Neural cell (in vitro differentiated cells): ENCODE results near the gene STX18. TPM values are rescaled to one million over a fixed set of nuclear protein-coding genes. Genes with fewer than 3 reads are reported as not detected.

Experiments
- H2AFZ ChIP-seq: fragments of 200-600, 300-800 bp; sonication (generic), shearing (Covaris generic); 2 replicates; pipeline ENCODE4 v1.6.0; 2014; ENCODE audit warnings: low read depth, mild to moderate bottlenecking, antibody characterized with exemption, low read length, moderate library complexity
- H3F3A ChIP-seq: fragments of 200-600 bp; shearing (Covaris generic); 2 replicates; pipeline ENCODE4 v1.6.1; 2016; ENCODE audit warnings: mild to moderate bottlenecking, moderate library complexity, mixed read lengths, antibody characterized with exemption, low read length; ENCODE audit not compliant: insufficient read depth, poor library complexity, severe bottlenecking
- H3K27ac ChIP-seq: fragments of 200-600, 300-800 bp; sonication (generic), shearing (Covaris generic); 2 replicates; pipeline ENCODE4 v1.5.1; 2014; ENCODE audit warnings: mild to moderate bottlenecking, low read length, moderate library complexity
- H3K27me3 ChIP-seq: fragments of 300-800, 200-600 bp; sonication (generic), shearing (Covaris generic); 2 replicates; pipeline ENCODE4 v1.6.0; 2014; ENCODE audit warnings: mild to moderate bottlenecking, low read depth, low read length, moderate library complexity; ENCODE audit not compliant: insufficient read depth
- H3K36me3 ChIP-seq: fragments of 300-800, 200-600 bp; sonication (generic), shearing (Covaris generic); 2 replicates; pipeline ENCODE4 v1.5.1; 2014; ENCODE audit warnings: mild to moderate bottlenecking, antibody characterized with exemption, low read length, moderate library complexity; ENCODE audit not compliant: insufficient read depth
- H3K4me2 ChIP-seq: fragments of 300-800, 200-600 bp; sonication (generic), shearing (Covaris generic); 2 replicates; pipeline ENCODE4 v1.6.0; 2014; ENCODE audit warnings: mild to moderate bottlenecking, low read length
- H3K4me3 ChIP-seq: fragments of 300-800, 200-600 bp; sonication (generic), shearing (Covaris generic); 2 replicates; pipeline ENCODE4 v1.5.1; 2014; ENCODE audit warnings: mild to moderate bottlenecking, low read length, moderate library complexity
- H3K79me2 ChIP-seq: fragments of 200-600 bp; shearing (Covaris generic); replicated peaks from 2 replicates; pipeline ENCODE4 v1.6.0; 2014; ENCODE audit warnings: mild to moderate bottlenecking, low read length, moderate library complexity; ENCODE audit not compliant: insufficient read depth
- H3K9ac ChIP-seq: fragments of 300-800, 200-600 bp; sonication (generic), shearing (Covaris generic); 2 replicates; pipeline ENCODE4 v1.6.1; 2016; ENCODE audit warnings: mild to moderate bottlenecking, low read length, mixed read lengths
- H3K9me2 ChIP-seq: fragments of 200-600 bp; shearing (Covaris generic); 2 replicates; pipeline ENCODE4 v1.6.1; 2016; ENCODE audit warnings: mild to moderate bottlenecking, low read length, mixed read lengths; ENCODE audit not compliant: insufficient read depth
- H3K9me3 ChIP-seq: fragments of 200-600, 300-800 bp; sonication (generic), shearing (Covaris generic); 2 replicates; pipeline ENCODE4 v1.6.1; 2016; ENCODE audit warnings: mild to moderate bottlenecking, mixed run types, low read length, moderate library complexity, mixed read lengths
- H4K20me1 ChIP-seq: fragments of 200-600 bp; shearing (Covaris generic); 2 replicates; pipeline ENCODE4 v1.6.1; 2016; ENCODE audit warnings: mild to moderate bottlenecking, mixed run types; ENCODE audit not compliant: insufficient read depth
- EP300 ChIP-seq: fragments of 450-650 bp; conservative IDR thresholded peaks from 2 replicates; pipeline ENCODE4 v1.6.1; 2014; ENCODE audit warnings: antibody characterized with exemption, mild to moderate bottlenecking, moderate library complexity; ENCODE audit not compliant: poor library complexity, severe bottlenecking
- EZH2 ChIP-seq: fragments of 200-600, 300-800 bp; shearing (Covaris generic), sonication (generic); IDR thresholded peaks from 2 replicates; pipeline ENCODE4 v1.6.1; 2014; ENCODE audit warnings: antibody characterized with exemption, low read length, borderline replicate concordance, mild to moderate bottlenecking; ENCODE audit not compliant: insufficient read depth, poor library complexity, severe bottlenecking
- MXI1 ChIP-seq: fragments of 450-650 bp; conservative IDR thresholded peaks from 2 replicates; pipeline ENCODE4 v1.6.1; 2014; ENCODE audit warnings: antibody characterized with exemption, mild to moderate bottlenecking; ENCODE audit not compliant: poor library complexity, severe bottlenecking
- POLR2AphosphoS5 ChIP-seq: IDR thresholded peaks from 2 replicates; pipeline ENCODE4 v1.6.1; 2012
- RAD21 ChIP-seq: fragments of 450-650 bp; conservative IDR thresholded peaks from 2 replicates; pipeline ENCODE4 v1.6.1; 2014; ENCODE audit warnings: antibody characterized with exemption, mild to moderate bottlenecking, moderate library complexity
- SMC3 ChIP-seq: fragments of 450-650 bp; conservative IDR thresholded peaks from 2 replicates; pipeline ENCODE4 v1.6.1; 2014; ENCODE audit warnings: antibody characterized with exemption, mild to moderate bottlenecking, moderate library complexity; ENCODE audit not compliant: poor library complexity
- TAF1 ChIP-seq: IDR thresholded peaks from 2 replicates; pipeline ENCODE4 v1.6.1; 2012; ENCODE audit warnings: low read depth
- polyA plus RNA-seq: library from polyadenylated mRNA; depleted of rRNA; stranded (reverse); fragments of >200 nt; gene quantifications from 2 replicates; pipeline ENCODE4 v1.2.3, GENCODE V29; 2014
- TF ChIP-seq, protein P1 (sequence below): IDR thresholded peaks from 2 replicates; pipeline ENCODE4 v1.6.1; 2012; ENCODE audit warnings: borderline replicate concordance
- TF ChIP-seq, protein P2 (sequence below): fragments of 450-650 bp; IDR thresholded peaks from 2 replicates; pipeline ENCODE4 v1.5.1; 2014; ENCODE audit warnings: antibody characterized with exemption, mild to moderate bottlenecking, moderate library complexity; ENCODE audit not compliant: poor library complexity, severe bottlenecking

Gene STX18
- polyA plus RNA-seq, 1 donor from 2014 or later, result 64.5 TPM

DNA sequence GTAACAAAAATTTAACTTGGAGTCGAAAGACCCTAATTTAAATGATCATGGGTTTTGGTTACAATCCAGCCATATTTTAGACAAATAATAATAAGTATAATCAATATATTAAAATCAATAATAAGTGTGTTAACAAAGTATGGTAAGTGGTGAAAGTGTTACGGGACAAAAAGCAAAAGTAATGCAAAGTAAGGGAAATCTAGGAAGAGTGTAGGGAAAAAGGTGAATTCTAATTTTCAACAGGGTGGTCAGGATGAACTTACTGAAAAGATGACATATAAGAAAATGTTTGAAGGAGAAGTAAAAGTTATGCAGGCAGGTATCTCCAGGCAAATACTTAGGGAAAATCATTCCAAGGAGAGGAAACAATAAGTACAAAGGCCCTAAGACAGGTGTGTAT is 32.3 kb downstream of the STX18 start:
- H3K4me2 ChIP-seq, result no peak overlapping the region
- no peaks in the 10 kb centered on the region for H3K36me3 ChIP-seq
- H3K27ac ChIP-seq, result no peak overlapping the region
- H3F3A ChIP-seq, result no peaks in the 10 kb centered on the region
- TF ChIP-seq, protein P1, sequence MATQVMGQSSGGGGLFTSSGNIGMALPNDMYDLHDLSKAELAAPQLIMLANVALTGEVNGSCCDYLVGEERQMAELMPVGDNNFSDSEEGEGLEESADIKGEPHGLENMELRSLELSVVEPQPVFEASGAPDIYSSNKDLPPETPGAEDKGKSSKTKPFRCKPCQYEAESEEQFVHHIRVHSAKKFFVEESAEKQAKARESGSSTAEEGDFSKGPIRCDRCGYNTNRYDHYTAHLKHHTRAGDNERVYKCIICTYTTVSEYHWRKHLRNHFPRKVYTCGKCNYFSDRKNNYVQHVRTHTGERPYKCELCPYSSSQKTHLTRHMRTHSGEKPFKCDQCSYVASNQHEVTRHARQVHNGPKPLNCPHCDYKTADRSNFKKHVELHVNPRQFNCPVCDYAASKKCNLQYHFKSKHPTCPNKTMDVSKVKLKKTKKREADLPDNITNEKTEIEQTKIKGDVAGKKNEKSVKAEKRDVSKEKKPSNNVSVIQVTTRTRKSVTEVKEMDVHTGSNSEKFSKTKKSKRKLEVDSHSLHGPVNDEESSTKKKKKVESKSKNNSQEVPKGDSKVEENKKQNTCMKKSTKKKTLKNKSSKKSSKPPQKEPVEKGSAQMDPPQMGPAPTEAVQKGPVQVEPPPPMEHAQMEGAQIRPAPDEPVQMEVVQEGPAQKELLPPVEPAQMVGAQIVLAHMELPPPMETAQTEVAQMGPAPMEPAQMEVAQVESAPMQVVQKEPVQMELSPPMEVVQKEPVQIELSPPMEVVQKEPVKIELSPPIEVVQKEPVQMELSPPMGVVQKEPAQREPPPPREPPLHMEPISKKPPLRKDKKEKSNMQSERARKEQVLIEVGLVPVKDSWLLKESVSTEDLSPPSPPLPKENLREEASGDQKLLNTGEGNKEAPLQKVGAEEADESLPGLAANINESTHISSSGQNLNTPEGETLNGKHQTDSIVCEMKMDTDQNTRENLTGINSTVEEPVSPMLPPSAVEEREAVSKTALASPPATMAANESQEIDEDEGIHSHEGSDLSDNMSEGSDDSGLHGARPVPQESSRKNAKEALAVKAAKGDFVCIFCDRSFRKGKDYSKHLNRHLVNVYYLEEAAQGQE, result no peak
- TF ChIP-seq EP300 (no peak), MXI1 (no peak), RAD21 (no peak), EZH2 (no peak), TAF1 (no peak), SMC3 (no peak), POLR2AphosphoS5 (no peak)
- TF ChIP-seq, protein P2, sequence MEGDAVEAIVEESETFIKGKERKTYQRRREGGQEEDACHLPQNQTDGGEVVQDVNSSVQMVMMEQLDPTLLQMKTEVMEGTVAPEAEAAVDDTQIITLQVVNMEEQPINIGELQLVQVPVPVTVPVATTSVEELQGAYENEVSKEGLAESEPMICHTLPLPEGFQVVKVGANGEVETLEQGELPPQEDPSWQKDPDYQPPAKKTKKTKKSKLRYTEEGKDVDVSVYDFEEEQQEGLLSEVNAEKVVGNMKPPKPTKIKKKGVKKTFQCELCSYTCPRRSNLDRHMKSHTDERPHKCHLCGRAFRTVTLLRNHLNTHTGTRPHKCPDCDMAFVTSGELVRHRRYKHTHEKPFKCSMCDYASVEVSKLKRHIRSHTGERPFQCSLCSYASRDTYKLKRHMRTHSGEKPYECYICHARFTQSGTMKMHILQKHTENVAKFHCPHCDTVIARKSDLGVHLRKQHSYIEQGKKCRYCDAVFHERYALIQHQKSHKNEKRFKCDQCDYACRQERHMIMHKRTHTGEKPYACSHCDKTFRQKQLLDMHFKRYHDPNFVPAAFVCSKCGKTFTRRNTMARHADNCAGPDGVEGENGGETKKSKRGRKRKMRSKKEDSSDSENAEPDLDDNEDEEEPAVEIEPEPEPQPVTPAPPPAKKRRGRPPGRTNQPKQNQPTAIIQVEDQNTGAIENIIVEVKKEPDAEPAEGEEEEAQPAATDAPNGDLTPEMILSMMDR, result no peak
- H3K79me2 ChIP-seq, result peaks cover 7% of the 10 kb centered on the region
- no peak overlapping the region for H3K4me3 ChIP-seq
- no peaks in the 10 kb centered on the region for H4K20me1 ChIP-seq
- no peaks in the 10 kb centered on the region for H3K9me3 ChIP-seq
- H3K27me3 ChIP-seq, result no peaks in the 10 kb centered on the region
- no peak overlapping the region for H3K9ac ChIP-seq
- H2AFZ ChIP-seq, result no peak overlapping the region
- no peaks in the 10 kb centered on the region for H3K9me2 ChIP-seq

DNA sequence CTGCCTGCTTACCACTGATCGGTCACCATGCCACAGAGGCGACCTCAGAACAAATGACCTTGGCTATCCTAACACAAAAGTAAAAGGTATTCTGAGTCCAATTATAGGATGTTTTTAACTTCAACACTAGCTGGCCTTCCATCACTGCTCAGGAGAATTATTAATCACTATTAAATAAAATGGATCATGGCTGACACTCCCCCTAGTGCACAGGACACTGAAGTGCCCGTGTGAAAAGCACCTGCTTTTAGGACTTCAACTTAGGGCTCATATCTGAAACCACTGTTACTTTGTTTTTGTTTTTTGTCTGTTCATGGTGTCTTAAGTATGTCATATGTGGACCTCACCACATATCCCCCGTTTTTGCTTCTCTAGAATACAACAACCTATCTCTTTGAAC is 33.9 kb downstream of the STX18 start:
- Histone ChIP-seq H3K9me3 (no peaks in the 10 kb centered on the region), H3K9me2 (no peaks in the 10 kb centered on the region), H4K20me1 (no peaks in the 10 kb centered on the region), H3K4me2 (no peak overlapping the region), H3K27ac (no peak overlapping the region), H3K79me2 (peaks cover 7% of the 10 kb centered on the region), H3K27me3 (no peaks in the 10 kb centered on the region), H3K4me3 (no peak overlapping the region), H3K36me3 (no peaks in the 10 kb centered on the region), H3F3A (no peaks in the 10 kb centered on the region), H2AFZ (no peak overlapping the region), H3K9ac (no peak overlapping the region)
- no peak for TF ChIP-seq EP300
- TF ChIP-seq, protein P2, result no peak
- no peak for TF ChIP-seq POLR2AphosphoS5
- no peak for TF ChIP-seq SMC3
- TF ChIP-seq, protein P1, result no peak
